K562 (cell line): ENCODE data around the gene USP20. TPM values are rescaled to one million over a fixed set of nuclear protein-coding genes. Genes with fewer than 3 reads are reported as not detected.
A peak's percentile ranks its signal among the peaks of the same experiment; 100 is the strongest.

Experiments
- CEBPG ChIP-seq, 3 experiments: fragments of 200-800 bp in 1 of 3; sonication (Bioruptor generic) in 1 of 3; sonication (generic) in 1 of 3; formaldehyde crosslinking in 1 of 3; IDR thresholded peaks in 2 of 3; conservative IDR thresholded peaks in 1 of 3; 2 replicates each; pipeline versions ENCODE4 v1.6.1 to v1.8.0; 2016 to 2022; ENCODE audit warnings: missing compliant biosample characterization in 2 of 3, missing genetic modification characterization in 2 of 3, mild to moderate bottlenecking in 1 of 3, missing genetic modification reagents in 1 of 3
- DACH1 ChIP-seq: fragments of 450-650 bp; IDR thresholded peaks from 2 replicates; pipeline ENCODE4 v1.6.1; 2018; ENCODE audit not compliant: partially characterized antibody
- E2F3 ChIP-seq: fragments of 250-450 bp; sonication (Bioruptor Pico); IDR thresholded peaks from 2 replicates; pipeline ENCODE4 v1.4.0; 2020; ENCODE audit warnings: mild to moderate bottlenecking
- HSF4 ChIP-seq: fragments of 250-450 bp; sonication (Bioruptor Pico); IDR thresholded peaks from 2 replicates; pipeline ENCODE4 v2.1.2; 2022; ENCODE audit warnings: mild to moderate bottlenecking, moderate library complexity, borderline replicate concordance
- NCOA4 ChIP-seq: fragments of 450-650 bp; IDR thresholded peaks from 2 replicates; pipeline ENCODE4 v1.6.1; 2018; ENCODE audit warnings: mild to moderate bottlenecking; ENCODE audit not compliant: partially characterized antibody
- PHF20 ChIP-seq: fragments of 450-650 bp; IDR thresholded peaks from 2 replicates; pipeline ENCODE4 v1.6.1; 2018; ENCODE audit not compliant: partially characterized antibody
- RBM17 ChIP-seq: fragments of 200-400 bp; formaldehyde crosslinking; IDR thresholded peaks from 2 replicates; pipeline ENCODE4 v1.6.1; 2017; ENCODE audit warnings: low read depth, mild to moderate bottlenecking, low read length, borderline replicate concordance
- SMARCE1 ChIP-seq: fragments of 450-650 bp; IDR thresholded peaks from 2 replicates; pipeline ENCODE4 v1.7.1; 2016; ENCODE audit warnings: mild to moderate bottlenecking
- polyA plus RNA-seq, 8 experiments: library from polyadenylated mRNA; depleted of rRNA in 4 of 8; stranded (reverse) in 5 of 8; unstranded in 3 of 8; fragments of >200 nt; fragmentation: Nextera tagmentation in 2 of 8; fragmentation: Illumina TruSeq in 1 of 8; extraction: Ambion mirVana in 2 of 8; extraction: Trizol in 1 of 8; gene quantifications; 2 replicates each; pipeline versions ENCODE4 v1.2.1 to v1.2.3, GENCODE V29; 2011 to 2014; ENCODE audit warnings: inconsistent platforms in 1 of 8, missing spikeins in 1 of 8
- total RNA-seq, 7 experiments: library from RNA; depleted of rRNA in 6 of 7; stranded (reverse); fragments of >200 nt in 6 of 7; fragmentation: Illumina TruSeq in 2 of 7; extraction: Trizol in 2 of 7; gene quantifications; 2 replicates each; pipeline versions ENCODE4 v1.2.1 to v1.2.3, GENCODE V29; 2011 to 2021; ENCODE audit warnings: low replicate concordance in 1 of 7
- TF ChIP-seq, protein P1 (sequence below): fragments of 250-450 bp; sonication (Bioruptor Pico); IDR thresholded peaks from 2 replicates; pipeline ENCODE4 v1.5.0; 2021; ENCODE audit warnings: mild to moderate bottlenecking, borderline replicate concordance
- TF ChIP-seq, protein P2 (sequence below): fragments of 450-650 bp; conservative IDR thresholded peaks from 2 replicates; pipeline ENCODE4 v1.6.1; 2016; ENCODE audit warnings: missing genetic modification characterization, low read depth, mild to moderate bottlenecking, missing compliant biosample characterization, moderate library complexity
- TF ChIP-seq, protein P3 (sequence below), 2 experiments: fragments of 450-650 bp in 1 of 2; sonication (generic) in 1 of 2; formaldehyde crosslinking in 1 of 2; IDR thresholded peaks in 1 of 2; conservative IDR thresholded peaks in 1 of 2; 2 replicates each; pipeline versions ENCODE4 v1.6.1 to v1.8.1; 2016 to 2023; ENCODE audit warnings: mild to moderate bottlenecking in 2 of 2, moderate library complexity in 2 of 2, inconsistent platforms in 1 of 2, missing genetic modification reagents in 1 of 2
- TF ChIP-seq, protein P4 (sequence below): fragments of 250-450 bp; sonication (Bioruptor Pico); IDR thresholded peaks from 2 replicates; pipeline ENCODE4 v1.4.0; 2020
- TF ChIP-seq, protein P5 (sequence below): fragments of 250-450 bp; sonication (Bioruptor Pico); IDR thresholded peaks from 2 replicates; pipeline ENCODE4 v1.4.0; 2020; ENCODE audit warnings: borderline replicate concordance

Gene USP20
- total and polyA plus RNA-seq, 9 of the 15 experiments (the other 6 are each of a cell fraction or from before 2014, with no cell fraction given) = 1.9 to 136 (median 49.1) TPM

DNA sequence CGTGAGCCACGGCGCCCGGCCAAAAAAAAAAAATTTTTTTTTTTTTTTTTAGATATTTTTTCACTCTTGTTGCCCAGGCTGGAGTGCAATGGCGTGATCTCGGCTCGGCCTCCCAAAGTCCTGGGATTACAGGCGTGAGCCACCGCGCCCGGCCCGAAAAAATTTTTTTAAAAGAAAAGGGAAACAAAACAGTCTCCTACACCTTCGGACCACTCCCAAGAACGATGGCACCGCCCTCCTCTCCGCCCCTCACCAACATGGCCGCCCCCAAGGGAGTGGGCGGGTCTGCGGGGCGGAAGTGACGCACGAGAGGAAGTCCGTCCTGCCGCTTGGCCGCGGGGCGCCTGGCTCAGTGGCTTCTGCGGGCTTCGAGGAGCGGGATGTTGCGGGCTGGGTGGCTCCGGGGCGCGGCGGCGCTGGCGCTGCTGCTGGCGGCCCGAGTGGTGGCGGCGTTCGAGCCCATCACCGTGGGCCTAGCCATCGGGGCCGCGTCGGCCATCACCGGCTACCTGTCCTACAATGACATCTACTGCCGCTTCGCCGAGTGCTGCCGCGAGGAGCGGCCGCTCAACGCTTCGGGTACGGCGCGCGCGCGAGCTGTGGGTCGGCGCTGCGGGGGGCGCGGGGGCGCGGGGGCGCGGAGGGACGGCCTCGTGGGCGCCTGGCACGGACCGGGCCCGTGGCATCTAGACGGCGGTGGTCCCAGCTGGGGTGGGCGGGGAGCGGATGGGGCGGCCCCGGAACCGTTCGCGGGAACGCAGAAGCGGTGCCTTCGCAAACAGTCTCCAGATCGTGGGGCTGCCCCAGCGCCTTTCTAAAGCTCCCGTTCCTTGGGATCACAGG is 32.2 kb upstream of the USP20 start, which contains the start of gene TOR1B (continued):
- TF ChIP-seq, protein P1, sequence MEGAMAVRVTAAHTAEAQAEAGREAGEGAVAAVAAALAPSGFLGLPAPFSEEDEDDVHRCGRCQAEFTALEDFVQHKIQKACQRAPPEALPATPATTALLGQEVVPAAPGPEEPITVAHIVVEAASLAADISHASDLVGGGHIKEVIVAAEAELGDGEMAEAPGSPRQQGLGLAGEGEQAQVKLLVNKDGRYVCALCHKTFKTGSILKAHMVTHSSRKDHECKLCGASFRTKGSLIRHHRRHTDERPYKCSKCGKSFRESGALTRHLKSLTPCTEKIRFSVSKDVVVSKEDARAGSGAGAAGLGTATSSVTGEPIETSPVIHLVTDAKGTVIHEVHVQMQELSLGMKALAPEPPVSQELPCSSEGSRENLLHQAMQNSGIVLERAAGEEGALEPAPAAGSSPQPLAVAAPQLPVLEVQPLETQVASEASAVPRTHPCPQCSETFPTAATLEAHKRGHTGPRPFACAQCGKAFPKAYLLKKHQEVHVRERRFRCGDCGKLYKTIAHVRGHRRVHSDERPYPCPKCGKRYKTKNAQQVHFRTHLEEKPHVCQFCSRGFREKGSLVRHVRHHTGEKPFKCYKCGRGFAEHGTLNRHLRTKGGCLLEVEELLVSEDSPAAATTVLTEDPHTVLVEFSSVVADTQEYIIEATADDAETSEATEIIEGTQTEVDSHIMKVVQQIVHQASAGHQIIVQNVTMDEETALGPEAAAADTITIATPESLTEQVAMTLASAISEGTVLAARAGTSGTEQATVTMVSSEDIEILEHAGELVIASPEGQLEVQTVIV (CRISPR knock-in tag) = no peak
- TF ChIP-seq RBM17 (no peak), DACH1 (no peak), CEBPG (CRISPR knock-in tag; IDR thresholded peaks at IDR 0.05) (no peak), CEBPG (tag; conservative IDR thresholded peaks at IDR 0.05 in 1 of 2, IDR thresholded peaks at IDR 0.05 in 1 of 2) (no peak), SMARCE1 (0 out of 2 replicates have a peak, but pooled peaks have one; percentile 0), NCOA4 (no peak), E2F3 (CRISPR knock-in tag) (peak; percentile 78; the same call in 1 of the 2 replicates), PHF20 (peak; percentile 81), HSF4 (CRISPR knock-in tag) (no peak)
- TF ChIP-seq, protein P2, sequence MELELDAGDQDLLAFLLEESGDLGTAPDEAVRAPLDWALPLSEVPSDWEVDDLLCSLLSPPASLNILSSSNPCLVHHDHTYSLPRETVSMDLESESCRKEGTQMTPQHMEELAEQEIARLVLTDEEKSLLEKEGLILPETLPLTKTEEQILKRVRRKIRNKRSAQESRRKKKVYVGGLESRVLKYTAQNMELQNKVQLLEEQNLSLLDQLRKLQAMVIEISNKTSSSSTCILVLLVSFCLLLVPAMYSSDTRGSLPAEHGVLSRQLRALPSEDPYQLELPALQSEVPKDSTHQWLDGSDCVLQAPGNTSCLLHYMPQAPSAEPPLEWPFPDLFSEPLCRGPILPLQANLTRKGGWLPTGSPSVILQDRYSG (tag) = no peak
- TF ChIP-seq, protein P3, sequence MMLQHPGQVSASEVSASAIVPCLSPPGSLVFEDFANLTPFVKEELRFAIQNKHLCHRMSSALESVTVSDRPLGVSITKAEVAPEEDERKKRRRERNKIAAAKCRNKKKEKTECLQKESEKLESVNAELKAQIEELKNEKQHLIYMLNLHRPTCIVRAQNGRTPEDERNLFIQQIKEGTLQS (IDR thresholded peaks at IDR 0.05) = no peak
- TF ChIP-seq, protein P3 (CRISPR knock-in tag; conservative IDR thresholded peaks at IDR 0.05) = no peak
- TF ChIP-seq, protein P4, sequence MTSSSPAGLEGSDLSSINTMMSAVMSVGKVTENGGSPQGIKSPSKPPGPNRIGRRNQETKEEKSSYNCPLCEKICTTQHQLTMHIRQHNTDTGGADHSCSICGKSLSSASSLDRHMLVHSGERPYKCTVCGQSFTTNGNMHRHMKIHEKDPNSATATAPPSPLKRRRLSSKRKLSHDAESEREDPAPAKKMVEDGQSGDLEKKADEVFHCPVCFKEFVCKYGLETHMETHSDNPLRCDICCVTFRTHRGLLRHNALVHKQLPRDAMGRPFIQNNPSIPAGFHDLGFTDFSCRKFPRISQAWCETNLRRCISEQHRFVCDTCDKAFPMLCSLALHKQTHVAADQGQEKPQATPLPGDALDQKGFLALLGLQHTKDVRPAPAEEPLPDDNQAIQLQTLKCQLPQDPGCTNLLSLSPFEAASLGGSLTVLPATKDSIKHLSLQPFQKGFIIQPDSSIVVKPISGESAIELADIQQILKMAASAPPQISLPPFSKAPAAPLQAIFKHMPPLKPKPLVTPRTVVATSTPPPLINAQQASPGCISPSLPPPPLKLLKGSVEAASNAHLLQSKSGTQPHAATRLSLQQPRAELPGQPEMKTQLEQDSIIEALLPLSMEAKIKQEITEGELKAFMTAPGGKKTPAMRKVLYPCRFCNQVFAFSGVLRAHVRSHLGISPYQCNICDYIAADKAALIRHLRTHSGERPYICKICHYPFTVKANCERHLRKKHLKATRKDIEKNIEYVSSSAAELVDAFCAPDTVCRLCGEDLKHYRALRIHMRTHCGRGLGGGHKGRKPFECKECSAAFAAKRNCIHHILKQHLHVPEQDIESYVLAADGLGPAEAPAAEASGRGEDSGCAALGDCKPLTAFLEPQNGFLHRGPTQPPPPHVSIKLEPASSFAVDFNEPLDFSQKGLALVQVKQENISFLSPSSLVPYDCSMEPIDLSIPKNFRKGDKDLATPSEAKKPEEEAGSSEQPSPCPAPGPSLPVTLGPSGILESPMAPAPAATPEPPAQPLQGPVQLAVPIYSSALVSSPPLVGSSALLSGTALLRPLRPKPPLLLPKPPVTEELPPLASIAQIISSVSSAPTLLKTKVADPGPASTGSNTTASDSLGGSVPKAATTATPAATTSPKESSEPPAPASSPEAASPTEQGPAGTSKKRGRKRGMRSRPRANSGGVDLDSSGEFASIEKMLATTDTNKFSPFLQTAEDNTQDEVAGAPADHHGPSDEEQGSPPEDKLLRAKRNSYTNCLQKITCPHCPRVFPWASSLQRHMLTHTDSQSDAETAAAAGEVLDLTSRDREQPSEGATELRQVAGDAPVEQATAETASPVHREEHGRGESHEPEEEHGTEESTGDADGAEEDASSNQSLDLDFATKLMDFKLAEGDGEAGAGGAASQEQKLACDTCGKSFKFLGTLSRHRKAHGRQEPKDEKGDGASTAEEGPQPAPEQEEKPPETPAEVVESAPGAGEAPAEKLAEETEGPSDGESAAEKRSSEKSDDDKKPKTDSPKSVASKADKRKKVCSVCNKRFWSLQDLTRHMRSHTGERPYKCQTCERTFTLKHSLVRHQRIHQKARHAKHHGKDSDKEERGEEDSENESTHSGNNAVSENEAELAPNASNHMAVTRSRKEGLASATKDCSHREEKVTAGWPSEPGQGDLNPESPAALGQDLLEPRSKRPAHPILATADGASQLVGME = peak; percentile 80; the same call in 1 of the 2 replicates
- TF ChIP-seq, protein P5, sequence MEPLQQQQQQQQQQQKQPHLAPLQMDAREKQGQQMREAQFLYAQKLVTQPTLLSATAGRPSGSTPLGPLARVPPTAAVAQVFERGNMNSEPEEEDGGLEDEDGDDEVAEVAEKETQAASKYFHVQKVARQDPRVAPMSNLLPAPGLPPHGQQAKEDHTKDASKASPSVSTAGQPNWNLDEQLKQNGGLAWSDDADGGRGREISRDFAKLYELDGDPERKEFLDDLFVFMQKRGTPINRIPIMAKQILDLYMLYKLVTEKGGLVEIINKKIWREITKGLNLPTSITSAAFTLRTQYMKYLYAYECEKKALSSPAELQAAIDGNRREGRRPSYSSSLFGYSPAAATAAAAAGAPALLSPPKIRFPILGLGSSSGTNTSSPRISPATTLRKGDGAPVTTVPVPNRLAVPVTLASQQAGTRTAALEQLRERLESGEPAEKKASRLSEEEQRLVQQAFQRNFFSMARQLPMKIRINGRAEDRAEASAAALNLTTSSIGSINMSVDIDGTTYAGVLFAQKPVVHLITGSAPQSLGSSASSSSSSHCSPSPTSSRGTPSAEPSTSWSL (CRISPR knock-in tag) = no peak
